ENCODE data around the gene ZNF273.
"Not testable (repeated sequence)": the region's sequence is repeated elsewhere in the genome, so short reads cannot be mapped to it uniquely, and the experiment has no call there.

The ZNF273 gene

GRCh38 chr7:64902806-64903721 is at the start of gene ZNF273:
ZNF273 (plus strand) TSS chr7:64903273; CDS start chr7:64903318, 45 bp downstream.
- peak; percentile 92 for DNase-seq

GRCh38 chr7:64853679-64854078 is 49.4 kb upstream of the ZNF273 start:
- no peak for DNase-seq

DNA sequence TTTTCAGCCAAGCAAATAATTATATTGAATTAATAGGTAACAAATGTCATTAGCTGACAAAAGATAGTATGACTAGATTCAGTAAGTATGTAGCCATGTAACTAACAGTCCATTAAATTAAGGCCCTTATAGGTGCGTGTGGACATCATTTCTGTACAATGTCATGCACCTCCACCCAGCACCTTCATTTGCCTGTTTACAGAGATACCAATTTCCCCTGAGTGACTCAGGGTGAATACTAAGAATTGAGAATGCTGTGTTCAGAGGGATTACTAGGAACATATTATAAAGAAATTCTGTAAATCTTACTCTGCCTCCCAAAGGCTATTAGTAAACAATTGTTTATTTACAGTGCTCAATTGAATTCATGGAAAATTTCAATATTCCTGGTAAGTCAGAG is 48.1 kb upstream of the ZNF273 start:
- DNase-seq, result no peak

DNA sequence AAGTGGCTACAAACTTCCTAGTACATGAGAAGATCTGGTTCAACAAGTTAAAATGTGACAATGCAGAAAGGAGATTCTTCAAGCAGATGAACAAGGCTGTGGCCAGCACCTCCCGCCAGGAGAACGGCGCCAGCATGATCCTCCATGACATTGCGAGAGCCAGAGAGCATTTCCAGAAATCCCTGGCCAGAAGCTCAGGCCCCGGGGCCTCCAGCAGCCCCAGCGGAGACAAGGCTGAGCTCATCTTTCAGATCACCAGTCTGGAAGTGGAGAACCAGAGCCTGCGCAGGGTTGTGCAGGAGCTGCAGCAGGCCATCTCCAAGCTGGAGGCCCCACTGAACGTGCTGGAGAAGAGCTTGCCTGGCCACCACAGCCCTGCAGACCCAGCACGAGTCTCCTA is 40.1 kb upstream of the ZNF273 start:
- DNase-seq, result no peak

DNA sequence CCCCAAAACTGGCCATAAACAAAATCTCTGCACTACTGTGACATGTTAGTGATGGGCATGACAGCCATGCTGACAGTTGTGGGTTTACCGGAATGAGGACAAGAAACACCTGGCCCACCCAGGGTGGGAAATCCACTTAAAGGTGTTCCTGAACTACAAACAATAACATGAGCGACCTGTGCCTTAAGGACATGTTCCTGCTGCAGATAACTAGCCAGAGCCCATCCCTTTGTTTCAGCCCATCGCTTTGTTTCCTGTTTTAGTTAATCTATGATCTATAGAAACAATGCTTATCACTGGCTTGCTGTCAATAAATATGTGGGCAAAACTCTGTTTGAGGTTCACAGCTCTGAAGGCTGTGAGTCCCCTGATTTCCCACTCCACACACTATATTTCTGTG is 39.5 kb upstream of the ZNF273 start:
- DNase-seq, result not testable (repeated sequence)

DNA sequence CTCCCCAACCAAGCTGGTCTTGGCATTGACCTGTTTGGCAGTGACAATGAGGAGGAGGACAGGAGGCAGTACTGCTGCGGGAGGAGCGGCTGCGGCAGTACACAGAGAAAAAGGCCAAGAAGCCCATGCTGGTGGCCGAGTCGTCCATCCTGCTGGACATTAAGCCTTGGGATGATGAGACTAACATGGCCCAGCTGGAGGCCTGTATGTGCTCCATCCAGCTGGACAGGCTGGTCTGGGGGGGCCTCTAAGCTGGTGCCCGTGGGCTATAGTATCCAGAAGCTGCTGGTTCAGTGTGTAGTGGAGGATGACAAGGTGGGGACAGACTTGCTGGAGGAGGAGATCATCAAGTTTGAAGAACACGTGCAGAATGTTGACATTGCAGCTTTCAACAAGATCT is 39.1 kb upstream of the ZNF273 start:
- no peak for DNase-seq

GRCh38 chr7:64867863-64868440 is 35.1 kb upstream of the ZNF273 start:
- no peak for DNase-seq

DNA sequence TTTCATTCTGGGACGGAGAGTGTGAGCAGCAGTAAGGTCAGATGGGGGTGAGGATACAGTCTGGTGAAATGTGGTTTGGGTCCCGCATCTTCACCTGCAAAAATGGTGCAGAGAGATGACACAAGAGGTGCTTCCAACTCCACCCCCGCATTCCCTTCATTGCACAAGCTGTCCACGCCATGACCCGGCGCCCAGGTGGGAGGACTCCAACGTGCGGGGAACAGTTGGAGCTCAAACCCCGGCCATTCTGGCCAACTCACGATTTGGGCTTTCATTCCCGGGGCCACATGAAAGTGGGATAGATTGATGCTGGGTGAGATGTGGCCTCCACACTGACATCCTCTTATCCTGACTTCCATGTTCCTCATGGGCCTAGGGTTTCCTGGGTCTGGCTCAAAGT is 34.6 kb upstream of the ZNF273 start:
- no peak for DNase-seq

GRCh38 chr7:64869121-64869725 is 33.9 kb upstream of the ZNF273 start:
- no peak for DNase-seq

GRCh38 chr7:64869912-64870562 is 33.0 kb upstream of the ZNF273 start:
- DNase-seq, result no peak

DNA sequence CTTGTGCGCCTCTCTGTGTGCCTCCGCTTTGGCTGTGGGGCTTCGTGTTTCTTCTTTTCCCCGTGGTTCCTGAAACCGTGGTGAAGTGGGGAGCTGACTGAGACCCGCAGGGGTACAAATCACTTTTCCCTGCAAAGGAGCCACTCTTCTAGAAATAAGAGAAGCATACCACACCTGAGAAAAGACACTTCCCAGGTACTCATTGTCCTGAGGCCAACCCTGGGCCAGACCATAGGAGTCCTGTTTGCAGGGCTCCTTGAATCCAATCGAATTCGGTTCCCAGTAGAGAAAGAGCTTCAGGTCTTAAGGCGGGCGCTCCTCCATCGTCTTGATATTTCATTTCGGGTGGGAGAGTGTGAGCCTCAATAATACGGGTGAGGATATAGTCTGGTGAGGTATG is 32.4 kb upstream of the ZNF273 start:
- no peak for DNase-seq

DNA sequence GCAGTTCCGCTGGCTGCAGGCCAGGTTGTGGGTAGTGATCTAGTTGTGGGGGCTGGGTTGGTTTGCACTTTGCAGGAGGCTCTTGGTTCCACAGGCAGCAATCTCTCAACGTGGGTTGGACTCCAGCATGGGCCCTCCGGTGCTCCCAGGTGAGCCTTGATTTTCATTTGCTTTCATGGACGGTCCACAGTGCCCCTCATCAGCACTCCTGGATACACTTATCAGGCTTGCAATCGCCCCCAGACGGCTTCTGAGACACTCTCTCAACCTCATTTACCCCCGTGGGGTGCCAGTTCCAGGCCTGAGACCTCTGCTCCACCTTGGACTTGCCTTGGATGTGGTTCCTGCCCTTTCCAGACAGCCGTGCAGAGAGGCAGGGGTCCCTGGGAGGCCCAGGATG is 31.3 kb upstream of the ZNF273 start:
- DNase-seq, result no peak

GRCh38 chr7:64872351-64873154 is 30.5 kb upstream of the ZNF273 start:
- no peak for DNase-seq

DNA sequence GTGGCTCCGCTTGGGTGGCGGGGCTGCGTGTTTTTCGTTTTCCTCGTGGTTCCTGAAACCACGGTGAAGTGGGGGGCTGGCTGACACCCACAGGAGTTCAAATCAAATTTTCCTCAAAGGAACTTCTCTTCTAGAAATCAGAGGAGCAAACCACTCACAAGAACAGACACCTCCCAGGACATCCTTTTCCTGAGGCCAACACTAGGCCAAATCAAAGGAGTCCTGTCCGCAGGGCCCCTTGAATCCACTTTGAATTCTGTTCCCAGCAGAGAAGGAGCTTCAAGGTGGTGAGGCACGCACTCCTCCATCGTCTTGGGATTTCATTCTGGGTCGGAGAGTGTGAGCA is 29.9 kb upstream of the ZNF273 start:
- no peak for DNase-seq

DNA sequence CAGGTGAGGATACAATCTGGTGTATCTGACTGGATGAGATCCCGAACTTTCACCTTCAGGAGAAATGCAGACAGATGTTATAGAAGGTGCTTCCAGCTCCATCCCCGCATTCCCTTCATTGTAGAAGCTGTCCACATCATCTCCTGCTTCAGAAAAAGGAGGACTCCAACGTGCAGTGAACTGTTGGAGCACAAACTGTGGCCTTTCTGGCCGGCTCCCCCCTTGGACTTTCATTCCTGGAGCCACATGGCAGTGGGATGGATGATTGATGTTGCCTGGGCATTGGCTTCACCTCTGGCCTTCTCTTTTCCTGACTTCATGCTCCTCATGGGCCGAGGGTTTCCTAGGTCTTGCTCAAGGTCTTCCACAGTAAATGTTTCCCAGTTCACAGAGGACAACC is 29.6 kb upstream of the ZNF273 start:
- no peak for DNase-seq

DNA sequence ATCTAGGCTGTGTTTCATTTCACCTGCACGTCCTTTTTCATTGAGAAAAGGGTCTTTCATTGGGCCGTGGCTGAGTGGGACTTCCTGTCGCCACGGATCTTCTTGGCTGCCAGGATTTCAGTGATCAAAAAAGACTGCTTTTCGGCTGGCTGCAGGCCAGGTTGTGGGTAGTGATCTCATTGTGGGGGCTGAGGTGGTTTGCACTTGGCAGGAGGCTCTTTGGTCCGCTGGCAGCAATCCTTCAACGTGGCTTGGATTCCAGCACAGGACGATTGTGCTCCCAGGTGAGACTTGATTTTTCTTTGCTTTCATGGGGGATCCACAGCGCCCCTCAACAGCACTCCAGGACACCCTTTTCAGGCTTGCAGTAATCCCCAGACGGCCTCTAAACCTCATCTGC is 29.0 kb upstream of the ZNF273 start:
- DNase-seq, result no peak

GRCh38 chr7:64874562-64875250 is 28.4 kb upstream of the ZNF273 start:
- no peak for DNase-seq

DNA sequence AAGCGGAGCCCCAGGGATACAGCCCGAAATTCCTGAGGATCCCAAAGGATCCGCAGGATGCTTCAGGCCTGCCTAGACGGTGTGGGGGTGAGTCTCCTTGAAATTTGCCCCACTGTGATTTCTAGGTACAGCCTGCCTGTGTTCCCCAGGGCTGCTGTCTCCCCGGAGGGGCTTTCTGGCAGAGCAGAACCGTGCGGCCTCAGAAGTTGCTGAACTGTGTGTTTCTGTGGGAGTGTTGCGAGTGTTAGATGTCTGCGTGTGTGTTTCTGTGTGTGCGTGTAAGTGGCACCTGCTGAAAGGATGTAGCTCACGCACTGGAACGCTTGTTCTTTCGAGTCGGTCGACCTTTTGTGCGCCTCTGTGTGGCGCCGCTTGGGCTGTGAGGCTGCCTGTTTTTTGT is 27.8 kb upstream of the ZNF273 start:
- no peak for DNase-seq

- DNase-seq, result no peak
Measured at GRCh38 chr7:64875658-64876406, 27.2 kb upstream of the ZNF273 start.

- DNase-seq, result peak; percentile 73 to 78
Measured at GRCh38 chr7:64876792-64877713, 26.0 kb upstream of the ZNF273 start.

Measured in activated T-cell treated with anti-CD3 and anti-CD28 coated beads, Interleukin-2, amount 50 U/mL, for 48 hours (primary cell).